NCI-H526 treated with DMSO at 0.1 percent for 48 hours (cell line): ENCODE data around the gene BST2.

Experiments used
- DNase-seq: peaks from one replicate; lab custom pipeline; 2025; lab: John Stamatoyannopoulos, UW

Gene BST2

GRCh38 chr19:17405250-17406045 lies at the start of gene BST2:
BST2 (minus strand) TSS chr19:17405630; CDS start chr19:17405575, 55 bp downstream.
- no peak for DNase-seq

GRCh38 chr19:17454576-17455071 lies 49.2 kb upstream of the BST2 start:
- DNase-seq = no peak

GRCh38 chr19:17451820-17452219 lies 46.4 kb upstream of the BST2 start:
- no peak for DNase-seq

GRCh38 chr19:17450264-17451075 lies 45.0 kb upstream of the BST2 start:
- no peak for DNase-seq

- DNase-seq = no peak
Measured at GRCh38 chr19:17448131-17448967, 42.9 kb upstream of the BST2 start, which contains the start of gene TMEM221. TMEM221 (minus strand) TSS chr19:17448668; CDS start chr19:17448462, 206 bp downstream.

- DNase-seq = no peak
Measured at GRCh38 chr19:17447704-17448130, 42.3 kb upstream of the BST2 start.

- no peak for DNase-seq
Measured at GRCh38 chr19:17445526-17446165, 40.2 kb upstream of the BST2 start.

- DNase-seq = no peak
Measured at GRCh38 chr19:17441241-17442021, 36.0 kb upstream of the BST2 start.

GRCh38 chr19:17436874-17437267 lies 31.4 kb upstream of the BST2 start:
- no peak for DNase-seq

GRCh38 chr19:17436094-17436873 lies 30.9 kb upstream of the BST2 start:
- DNase-seq = no peak

GRCh38 chr19:17435218-17435617 lies 29.8 kb upstream of the BST2 start:
- DNase-seq = no peak

- no peak for DNase-seq
Measured at GRCh38 chr19:17431417-17431816, 26.0 kb upstream of the BST2 start.

GRCh38 chr19:17429641-17430113 lies 24.2 kb upstream of the BST2 start:
- no peak for DNase-seq

- no peak for DNase-seq
Measured at GRCh38 chr19:17424743-17425365, 19.4 kb upstream of the BST2 start.

GRCh38 chr19:17423429-17424208 lies 18.2 kb upstream of the BST2 start:
- DNase-seq = no peak

- DNase-seq = no peak
Measured at GRCh38 chr19:17421942-17422341, 16.5 kb upstream of the BST2 start.

GRCh38 chr19:17420475-17420924 lies 15.1 kb upstream of the BST2 start:
- DNase-seq = no peak
